HuH-7 (cell line): ENCODE measurements around the gene COPA.

Source experiments
- DNase-seq: peaks from one replicate; pipeline ENCODE4 v3.0.0; 2011; ENCODE audit warnings: low spot score

Gene COPA

DNA sequence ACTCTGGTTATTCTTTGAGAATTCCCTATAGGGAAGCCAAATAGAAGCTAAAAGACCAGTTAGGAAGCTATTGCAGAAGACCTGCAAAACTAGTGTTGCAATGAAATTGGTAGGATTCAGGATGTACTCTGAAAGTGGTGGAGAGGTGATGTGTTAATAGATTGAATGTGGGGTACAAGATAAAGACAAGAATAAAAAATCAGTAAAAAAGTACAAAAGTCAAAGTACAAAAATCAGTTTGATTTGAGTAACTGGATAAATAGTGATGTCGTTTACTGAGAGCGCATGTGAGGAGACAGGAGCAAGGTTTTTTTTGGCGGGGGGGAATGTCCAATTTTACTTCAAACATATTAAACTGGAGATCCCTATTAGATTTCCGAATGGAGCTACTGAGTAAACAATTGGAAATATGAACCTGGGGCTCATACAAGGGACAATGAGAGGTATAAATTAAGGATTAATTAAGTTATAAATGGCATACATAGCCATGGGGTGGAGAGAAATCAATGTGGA lies 78.2 kb downstream of the COPA start:
- DNase-seq, result no peak

DNA sequence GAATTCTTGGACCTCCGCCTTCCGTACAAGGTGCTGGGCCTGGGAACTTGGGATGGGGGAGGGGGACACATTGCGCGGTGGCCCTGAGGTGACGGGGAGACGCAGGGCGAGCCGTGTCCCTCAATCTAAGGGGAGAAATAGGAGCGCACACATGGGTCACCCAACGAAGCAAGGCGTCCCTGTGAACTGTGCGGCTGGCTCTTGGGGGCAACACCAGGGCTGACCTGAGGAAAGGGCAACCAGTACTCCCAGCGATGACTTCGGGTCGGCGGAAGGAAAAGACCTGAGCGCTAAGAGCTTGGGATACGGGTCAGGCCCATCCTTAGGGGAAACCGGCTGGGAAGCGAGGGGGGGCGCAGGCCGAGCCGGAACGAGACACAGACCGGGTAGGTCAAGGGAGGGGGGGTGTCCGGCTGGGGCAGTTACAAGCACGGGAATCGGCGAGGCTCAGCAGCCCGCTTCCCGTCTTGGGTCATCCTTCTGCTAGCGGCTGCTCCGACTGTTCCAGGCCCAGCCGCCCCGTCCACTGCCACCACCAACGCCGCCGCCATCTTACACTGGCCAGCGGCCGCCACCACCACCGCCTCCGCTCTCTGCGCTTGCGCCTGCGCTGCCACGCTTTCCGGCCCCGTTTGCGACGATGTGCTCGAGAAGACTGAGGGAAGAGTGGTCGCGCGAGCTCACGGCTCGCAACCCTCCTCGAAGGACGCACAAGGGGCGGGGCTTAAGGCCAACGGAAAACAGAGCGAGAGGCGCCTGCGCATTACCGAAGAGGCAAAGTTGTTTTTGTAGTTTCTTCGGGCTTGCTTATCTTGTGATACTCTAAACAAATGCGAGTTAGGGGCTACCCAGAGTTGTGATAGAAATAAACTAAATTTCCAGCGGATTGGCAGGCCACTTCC lies 80.9 kb downstream of the COPA start, which contains the start of gene DCAF8:
Gene DCAF8 (minus strand): TSS at position 657 of the 902 bp plus-strand sequence. CDS start 18,541 bp downstream, outside the sequence.
- DNase-seq, result peak; percentile 80

DNA sequence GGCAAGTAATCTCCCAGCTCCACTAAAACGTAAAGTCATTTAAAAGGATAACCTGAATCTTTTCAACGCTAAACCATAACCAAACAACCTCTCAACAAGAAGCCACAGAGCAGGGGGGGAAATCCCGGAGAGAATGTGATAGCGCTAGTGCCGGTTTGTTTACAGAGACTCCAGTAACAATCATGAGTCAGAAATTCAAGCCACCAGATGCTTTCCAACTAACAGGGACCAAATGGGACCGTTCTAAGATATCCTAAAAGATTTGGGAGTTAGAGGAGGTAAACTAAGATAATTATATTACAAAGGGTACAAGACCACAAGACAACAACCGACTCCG lies 81.5 kb downstream of the COPA start:
- DNase-seq, result peak; percentile 54

DNA sequence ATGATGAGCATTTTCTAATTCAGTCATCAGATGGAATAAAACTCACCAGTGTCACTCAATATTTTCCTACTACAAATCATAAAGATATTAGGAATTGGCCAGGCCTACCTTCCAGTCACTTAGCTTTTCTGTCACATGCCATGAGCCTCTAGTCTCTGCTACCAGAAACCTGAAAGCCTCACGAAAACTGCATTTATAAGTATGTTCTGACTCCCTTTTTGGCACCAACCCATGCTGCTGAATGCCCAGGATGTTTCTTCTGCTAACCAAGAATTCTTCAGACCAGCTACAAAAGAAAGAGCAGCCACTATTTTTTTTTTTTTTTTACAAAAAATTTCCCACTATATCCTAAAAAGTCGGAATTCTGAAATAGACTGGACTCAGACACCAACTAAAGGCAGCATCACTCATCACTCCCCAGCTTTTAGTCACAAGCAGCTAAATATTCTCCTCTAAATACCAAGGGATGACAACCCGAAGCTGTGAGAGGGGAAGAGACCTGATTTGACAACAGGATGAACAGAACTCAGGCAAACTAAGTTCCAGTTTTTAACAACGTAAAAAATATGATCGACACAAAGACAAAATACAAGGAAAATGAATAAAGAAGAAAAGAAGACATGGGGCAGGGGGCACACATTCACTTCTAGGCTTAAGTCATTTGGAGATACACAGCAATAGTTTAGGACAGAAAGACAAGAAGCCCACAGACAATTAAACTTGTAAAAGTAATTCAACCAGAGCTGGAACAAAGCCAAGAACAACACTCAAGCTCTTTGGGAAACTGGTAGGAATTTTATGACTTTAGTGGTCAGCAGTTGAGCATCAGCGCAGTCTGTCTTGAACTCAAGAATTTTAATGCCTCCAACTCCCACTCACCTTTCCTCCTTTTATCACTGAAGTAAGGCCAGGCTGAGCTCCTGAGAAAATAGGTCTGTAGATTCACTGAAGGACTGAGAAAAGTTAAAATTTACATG lies 82.4 kb downstream of the COPA start:
- DNase-seq, result peak; percentile 15

DNA sequence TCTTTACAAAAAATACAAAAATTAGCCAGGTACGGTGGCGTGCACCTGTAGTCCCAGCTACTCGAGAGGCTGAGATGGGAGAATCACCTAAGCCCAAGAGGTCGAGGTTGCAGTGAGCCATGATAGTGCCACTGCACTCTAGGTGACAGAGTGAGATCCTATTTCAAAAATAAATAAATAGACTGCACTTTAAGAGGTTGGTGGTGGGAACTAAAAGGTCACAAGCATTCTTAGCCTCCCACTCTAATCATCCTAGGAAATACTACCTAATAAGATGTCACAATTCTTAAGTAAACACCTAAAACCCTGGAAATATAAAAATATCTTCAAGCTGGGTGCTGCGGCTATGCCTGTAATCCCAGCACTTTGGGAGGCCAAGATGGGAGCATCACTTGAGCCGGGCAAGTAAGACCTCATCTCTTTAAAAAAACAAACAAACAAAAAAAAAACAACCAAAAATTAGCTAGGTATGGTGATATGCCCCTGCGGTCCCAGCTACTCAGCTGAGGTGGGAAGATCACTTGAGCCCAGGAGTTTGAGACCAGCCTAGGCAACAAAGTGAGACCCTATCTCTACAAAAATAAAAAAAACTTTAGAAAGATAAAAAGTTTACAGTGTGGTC lies 84.8 kb downstream of the COPA start:
- DNase-seq, result no peak

DNA sequence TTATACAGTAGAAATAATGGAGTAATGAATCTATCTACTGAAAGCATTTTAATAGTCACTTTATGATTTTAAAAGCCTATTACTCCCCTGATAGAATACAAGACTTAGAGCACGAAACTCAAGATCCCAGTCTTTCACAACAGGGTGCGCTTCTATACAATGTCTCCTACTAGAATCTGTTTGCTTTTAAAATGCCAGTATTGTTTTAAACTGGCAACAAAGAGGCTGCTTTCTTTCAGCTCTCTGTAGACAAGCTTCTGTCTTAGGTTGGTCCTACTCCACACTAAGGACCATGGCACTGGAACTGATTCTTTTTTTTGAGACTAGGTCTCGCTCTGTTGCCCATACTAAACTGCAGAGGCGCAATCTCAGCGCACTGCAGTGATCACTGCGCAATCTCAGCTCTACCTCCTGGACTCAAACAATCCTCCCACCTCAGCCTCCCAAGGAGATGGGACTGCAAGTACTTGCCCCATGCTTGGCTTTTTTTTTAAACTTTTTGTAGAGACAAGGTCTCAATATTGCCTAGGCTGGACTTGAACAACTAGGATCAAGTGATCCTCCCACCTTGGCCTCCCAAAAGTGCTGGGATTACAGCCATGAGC lies 85.5 kb downstream of the COPA start:
- DNase-seq, result no peak

DNA sequence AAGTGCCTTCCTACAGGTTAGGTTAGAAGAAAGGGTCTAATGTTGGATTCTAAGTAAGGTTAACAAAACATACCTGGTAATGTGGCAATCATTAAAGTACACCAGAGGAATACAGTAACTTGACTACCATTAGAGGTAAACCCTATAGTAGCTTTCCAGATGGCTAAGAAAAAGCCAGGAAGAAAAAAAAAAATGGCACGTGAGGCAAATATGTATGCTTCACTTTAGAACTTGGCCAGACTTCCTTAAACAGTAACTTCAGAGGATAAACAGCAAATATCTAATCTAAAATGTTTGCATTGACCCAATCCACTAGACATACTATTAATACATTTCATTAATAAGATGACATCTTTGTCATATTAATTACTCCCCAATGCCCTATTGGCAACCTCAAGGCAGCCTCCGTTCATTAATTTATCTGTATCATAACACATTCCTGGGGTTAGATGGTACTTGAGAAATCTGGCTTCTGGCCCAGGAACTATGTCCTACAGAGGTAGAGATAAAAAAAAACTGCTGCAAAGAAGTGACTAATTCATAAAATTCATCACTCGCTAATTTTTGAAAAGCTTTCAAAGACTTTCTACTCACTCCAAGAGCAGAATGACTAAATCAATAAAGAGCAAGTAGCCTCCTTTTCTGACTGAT lies 86.5 kb downstream of the COPA start:
- no peak for DNase-seq

DNA sequence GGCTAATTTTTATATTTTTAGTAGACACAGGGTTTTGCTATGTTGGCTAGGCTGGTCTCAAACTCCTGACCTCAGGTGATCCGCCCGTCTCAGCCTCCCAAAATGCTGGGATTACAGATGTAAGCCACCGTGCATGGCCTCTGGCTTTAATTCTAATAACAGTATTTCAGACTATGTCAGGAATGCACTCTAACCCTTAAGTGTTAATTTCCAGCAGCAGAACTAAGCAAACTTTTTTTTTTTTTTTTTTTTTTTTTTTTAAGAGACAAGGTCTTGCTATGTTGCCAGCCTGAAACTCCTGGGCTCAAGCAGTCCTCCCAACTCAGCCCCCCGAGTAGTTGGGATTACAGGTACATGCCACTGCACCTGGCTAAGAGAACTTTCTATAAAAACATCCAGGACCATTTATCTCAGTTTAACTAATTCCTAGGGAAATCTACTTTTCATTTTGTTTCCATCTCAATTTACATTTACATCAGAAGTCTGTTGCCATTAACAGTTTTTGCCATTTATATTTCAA lies 87.2 kb downstream of the COPA start:
- no peak for DNase-seq

DNA sequence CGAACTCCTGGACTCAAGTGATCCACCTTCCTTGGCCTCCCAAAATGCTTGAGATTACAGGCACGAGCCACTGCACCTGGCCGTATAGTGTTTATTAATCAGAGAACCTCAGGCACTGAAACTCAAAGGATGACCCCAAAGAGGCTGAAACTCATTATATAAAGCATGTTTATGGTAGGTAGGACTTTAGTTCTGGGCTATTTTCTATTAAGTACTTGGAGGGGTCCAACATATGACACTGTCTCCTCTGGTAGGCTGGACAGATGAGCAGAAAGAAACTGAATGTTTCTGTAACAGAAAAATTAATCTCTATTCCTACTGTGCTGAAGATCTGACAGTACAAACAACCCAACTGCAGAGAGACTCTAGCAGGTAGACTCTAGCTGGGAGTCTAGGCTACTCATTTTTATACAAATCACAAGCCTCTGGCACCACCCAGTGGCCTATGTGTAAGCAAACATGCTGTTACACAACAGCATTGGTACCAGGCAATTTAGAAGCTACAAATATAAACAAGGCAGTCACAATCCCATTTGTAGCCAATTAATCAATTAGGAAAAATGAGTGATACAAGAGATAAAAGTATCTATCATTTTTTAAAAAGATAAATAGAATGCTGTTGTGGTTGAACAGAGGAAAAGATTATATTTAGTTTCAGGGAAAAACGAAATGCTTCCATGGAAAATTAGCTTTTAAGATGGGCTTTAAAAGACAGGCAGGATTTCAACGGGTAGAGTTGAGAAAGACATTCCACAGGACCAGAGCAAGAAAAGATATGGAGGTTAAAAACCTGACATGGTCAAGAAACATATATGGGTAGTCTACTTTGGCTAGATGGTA lies 91.1 kb downstream of the COPA start:
- peak; percentile 61 for DNase-seq

DNA sequence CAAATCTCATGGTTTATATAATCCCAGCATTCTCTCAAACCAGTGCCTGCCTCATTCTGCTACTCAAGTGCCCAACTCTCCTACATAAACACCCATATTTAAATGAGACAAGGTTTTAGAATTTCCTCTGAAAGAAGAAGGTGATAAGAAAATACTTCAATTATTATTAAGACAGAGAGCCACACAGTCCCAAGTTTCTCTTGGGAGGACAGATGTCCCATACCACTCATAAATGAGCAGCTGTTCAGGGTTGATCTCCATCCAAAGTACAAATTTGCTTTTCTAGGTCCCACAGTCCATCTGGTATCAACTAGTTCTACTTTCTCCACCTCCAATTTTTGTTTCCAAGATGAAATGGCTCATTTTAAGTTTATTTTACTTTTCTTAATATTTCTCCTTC lies 92.0 kb downstream of the COPA start:
- no peak for DNase-seq

DNA sequence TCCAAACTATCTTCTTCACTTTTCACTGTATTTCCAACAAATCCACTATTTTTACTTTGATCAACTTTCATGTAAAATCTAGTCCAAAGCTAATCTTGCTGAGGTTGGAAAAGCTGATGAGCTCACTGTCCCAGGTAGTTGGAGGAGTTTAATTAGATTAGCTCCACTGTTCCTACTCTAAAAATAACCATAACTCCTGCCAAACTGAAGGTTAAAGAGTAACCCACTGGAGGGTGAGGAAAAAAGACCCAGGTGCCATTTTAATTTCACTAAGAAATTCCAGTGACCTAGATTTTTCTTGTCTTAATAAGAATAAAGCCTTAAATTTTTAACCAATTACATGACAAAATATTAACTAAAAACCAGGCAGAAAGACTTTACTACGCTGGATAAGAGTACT lies 96.0 kb downstream of the COPA start:
- DNase-seq, result no peak

DNA sequence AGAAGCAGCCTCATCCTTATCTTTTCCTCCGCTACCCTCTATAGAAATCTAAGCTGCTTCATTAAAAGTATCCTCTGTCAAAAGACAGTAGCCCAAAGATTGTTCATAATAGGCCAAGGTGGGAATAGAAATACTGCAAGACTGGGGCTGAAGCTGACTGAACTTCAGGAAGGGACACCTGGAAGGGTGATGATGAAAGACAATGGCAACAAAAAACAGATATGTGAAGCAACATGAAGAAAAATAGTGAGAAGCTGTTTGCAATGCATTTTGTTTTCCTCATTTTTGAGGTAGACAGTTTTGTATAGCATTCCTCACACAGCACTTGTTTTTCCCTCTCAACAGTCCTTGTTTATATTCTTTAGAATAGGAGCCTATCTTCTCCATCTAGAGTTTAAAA lies 97.6 kb downstream of the COPA start:
- DNase-seq, result no peak

DNA sequence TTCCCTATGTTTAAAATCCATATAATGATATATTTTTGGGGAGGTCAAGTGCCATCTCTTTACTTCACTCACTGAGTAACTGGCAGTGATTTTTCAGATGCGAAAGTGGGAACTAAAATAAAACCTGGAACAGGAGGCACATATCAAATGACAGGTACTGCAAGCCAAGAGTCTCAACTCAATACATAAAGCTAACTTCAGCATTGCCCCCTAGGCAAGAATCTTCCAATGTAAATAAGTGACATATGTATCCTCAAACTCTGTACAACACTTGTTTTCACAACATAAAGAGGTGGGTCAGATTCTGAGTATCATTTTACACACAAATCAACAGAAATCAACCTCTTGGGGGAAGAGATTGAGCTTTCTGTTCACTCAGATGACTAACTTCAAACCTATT lies 98.8 kb downstream of the COPA start:
- no peak for DNase-seq

DNA sequence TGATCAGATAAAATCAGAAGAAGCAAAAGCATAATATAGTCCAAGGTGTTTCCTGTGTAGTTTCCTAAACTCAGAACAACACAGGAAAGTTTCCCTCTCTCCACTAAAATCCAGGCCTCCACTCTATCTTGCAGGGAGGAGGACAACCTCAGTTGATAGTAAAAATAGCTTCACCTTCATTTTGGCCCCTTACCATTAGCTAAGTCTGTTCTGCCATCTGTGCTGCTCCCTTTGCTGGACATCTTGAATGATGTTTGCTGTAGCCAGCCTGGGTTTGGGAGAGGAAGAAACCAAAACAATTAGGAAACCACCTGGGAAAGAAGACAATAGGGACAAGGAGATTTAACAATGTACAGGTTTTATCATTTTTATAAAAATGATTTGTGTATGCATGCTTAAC lies 99.3 kb downstream of the COPA start:
- no peak for DNase-seq

DNA sequence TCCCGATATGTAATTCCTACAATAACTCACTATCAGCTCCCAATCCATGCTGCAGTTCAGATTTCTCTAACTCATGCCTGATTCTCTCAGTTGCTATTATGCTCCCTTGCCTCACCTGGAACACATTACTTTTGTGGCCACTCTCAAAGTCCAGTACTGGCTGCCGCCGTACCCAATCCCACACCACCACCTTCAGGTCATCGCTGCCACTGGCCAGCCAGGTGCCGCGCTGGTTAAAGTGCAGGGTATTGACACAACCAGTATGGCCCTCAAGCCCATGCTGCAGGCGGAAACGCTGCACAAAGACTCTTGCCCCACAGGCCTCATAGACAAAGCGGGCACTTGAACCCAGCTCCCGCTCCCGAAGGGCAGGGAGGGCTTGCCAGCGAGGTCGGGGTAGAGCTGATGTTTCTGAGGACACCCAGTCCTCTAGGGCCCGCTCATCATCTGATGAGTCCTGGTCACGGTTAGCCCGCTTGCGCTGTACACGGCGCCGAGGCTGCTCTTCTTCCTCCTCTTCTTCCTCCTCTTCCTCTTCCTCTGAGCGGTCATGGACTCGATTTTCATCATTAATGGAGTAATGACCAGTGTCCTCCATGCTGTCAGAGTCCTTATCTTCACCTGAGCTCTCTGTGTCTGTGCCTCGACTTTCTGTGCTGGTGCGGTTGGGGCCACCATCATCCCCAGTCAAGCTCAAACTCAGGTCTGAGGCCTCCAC lies 103.3 kb downstream of the COPA start:
- no peak for DNase-seq
